WI38 (cell line): ENCODE measurements around the gene CHL1.

Experiments used
- H3K4me3 ChIP-seq: 2 replicates; pipeline ENCODE4 v1.5.1; 2011; ENCODE audit warnings: low read depth, mild to moderate bottlenecking, control low read depth, low read length
- CTCF ChIP-seq: IDR thresholded peaks from 2 replicates; pipeline ENCODE4 v1.5.1; 2012; ENCODE audit warnings: low read depth, mild to moderate bottlenecking, control low read depth, low read length

Gene CHL1

GRCh38 chr3:458653-459310, 262.2 kb downstream of the CHL1 start:
- no peak overlapping the region for H3K4me3 ChIP-seq
- TF ChIP-seq CTCF = no peak
